Right lobe of liver (tissue), 4 donors: ENCODE results near the gene HSPG2.

Source experiments
- CTCF ChIP-seq, 4 donors: fragments of 200-600 bp in 3 of 4; fragments of 450-650 bp in 1 of 4; IDR thresholded peaks; one replicate each; pipeline versions ENCODE4 v1.5.1 to v1.8.0; 2016 to 2022; ENCODE audit warnings: antibody characterized with exemption in 4 of 4, mild to moderate bottlenecking in 2 of 4
- POLR2A ChIP-seq: fragments of 450-650 bp; IDR thresholded peaks from one replicate; pipeline ENCODE4 v1.6.1; 2017; ENCODE audit warnings: antibody characterized with exemption, mild to moderate bottlenecking
- donor health status: DM: no; HTN: no; CAD: no.
- donor health status: DM: no; HTN: no; CAD: no.
- donor health status: DM: no; HTN: yes; CAD: no.

- TF ChIP-seq CTCF (IDR thresholded peaks at IDR 0.05) (no peak), POLR2A (no peak)
Measured at GRCh38 chr1:21886486-21887215, 50.5 kb downstream of the HSPG2 start.
